GM23248 (cell line): Measurements from ENCODE around the gene NUB1. TPM values are rescaled to one million over a fixed set of nuclear protein-coding genes. Genes with fewer than 3 reads are reported as not detected.
A peak's percentile ranks its signal among the peaks of the same experiment; 100 is the strongest.

Experiments
- DNase-seq: peaks from one replicate; pipeline ENCODE4 v3.0.0-alpha.2; 2015
- H2AFZ ChIP-seq: fragments of 200-600 bp; sonication (generic); 2 replicates; pipeline ENCODE4 v1.6.1; 2016; ENCODE audit warnings: antibody characterized with exemption
- H3F3A ChIP-seq: fragments of 200-600 bp; sonication (generic); 2 replicates; pipeline ENCODE4 v1.6.1; 2016; ENCODE audit warnings: mild to moderate bottlenecking, antibody characterized with exemption, mixed run types; ENCODE audit not compliant: insufficient read depth
- H3K27ac ChIP-seq: fragments of 200-600 bp; sonication (generic); 2 replicates; pipeline ENCODE4 v1.5.1; 2016; ENCODE audit warnings: mild to moderate bottlenecking
- H3K27me3 ChIP-seq: fragments of 200-600 bp; sonication (generic); replicated peaks from 2 replicates; pipeline ENCODE4 v1.6.1; 2016; ENCODE audit warnings: mild to moderate bottlenecking; ENCODE audit not compliant: insufficient read depth
- H3K36me3 ChIP-seq: fragments of 200-600 bp; sonication (generic); 2 replicates; pipeline ENCODE4 v1.6.1; 2016; ENCODE audit warnings: low read depth, mild to moderate bottlenecking
- H3K4me1 ChIP-seq: fragments of 200-600 bp; sonication (generic); 2 replicates; pipeline ENCODE4 v1.6.1; 2016; ENCODE audit warnings: mild to moderate bottlenecking; ENCODE audit not compliant: insufficient read depth
- H3K4me2 ChIP-seq: fragments of 200-600 bp; sonication (generic); one replicate; pipeline ENCODE4 v1.6.1; 2016; ENCODE audit warnings: mild to moderate bottlenecking; ENCODE audit not compliant: unreplicated experiment
- H3K4me3 ChIP-seq: fragments of 200-600 bp; sonication (generic); 2 replicates; pipeline ENCODE4 v1.5.1; 2016; ENCODE audit warnings: mild to moderate bottlenecking
- H3K79me2 ChIP-seq: fragments of 200-600 bp; sonication (generic); 2 replicates; pipeline ENCODE4 v1.6.1; 2016; ENCODE audit warnings: mild to moderate bottlenecking; ENCODE audit not compliant: insufficient read depth
- H3K9ac ChIP-seq: fragments of 200-600 bp; sonication (generic); 2 replicates; pipeline ENCODE4 v1.6.1; 2016; ENCODE audit warnings: mild to moderate bottlenecking
- H3K9me2 ChIP-seq: fragments of 200-600 bp; sonication (generic); 2 replicates; pipeline ENCODE4 v1.6.1; 2016; ENCODE audit warnings: mixed run types, mild to moderate bottlenecking, moderate library complexity; ENCODE audit not compliant: insufficient read depth
- H3K9me3 ChIP-seq: fragments of 200-600 bp; sonication (generic); one replicate; pipeline ENCODE4 v1.6.1; 2017; ENCODE audit warnings: low read depth
- H4K20me1 ChIP-seq: fragments of 200-600 bp; sonication (generic); 2 replicates; pipeline ENCODE4 v1.6.0; 2016; ENCODE audit not compliant: insufficient read depth
- EZH2 ChIP-seq: fragments of 200-600 bp; sonication (generic); IDR thresholded peaks from 2 replicates; pipeline ENCODE4 v1.6.1; 2018; ENCODE audit warnings: antibody characterized with exemption, mild to moderate bottlenecking; ENCODE audit not compliant: insufficient read depth, poor library complexity, severe bottlenecking
- EZH2phosphoT487 ChIP-seq: fragments of 200-600 bp; sonication (generic); IDR thresholded peaks from 2 replicates; pipeline ENCODE4 v1.6.1; 2018; ENCODE audit warnings: antibody characterized with exemption, moderate library complexity, mild to moderate bottlenecking, low read depth; ENCODE audit not compliant: insufficient read depth
- WGBS, 2 experiments: methylation state at CpG; one replicate each; pipeline ENCODE4 v1.1.6; 2015 to 2017; ENCODE audit warnings: low lambda C conversion rate in 2 of 2, low coverage in 1 of 2; ENCODE audit errors: missing lambda C conversion rate in 2 of 2; 5-methylcytosine and 5-hydroxymethylcytosine counted together
- in situ Hi-C: fragments of 300-500 bp; cut with MboI; formaldehyde crosslinking; loops from 2 replicates; pipeline ENCODE4 v1.15.0; 2020
- polyA plus RNA-seq: library from polyadenylated mRNA; unstranded; fragments of >200 nt; fragmentation: Nextera tagmentation; extraction: Ambion mirVana; gene quantifications from 2 replicates; pipeline ENCODE4 v1.2.1, GENCODE V29; 2016
- total RNA-seq: library from RNA; depleted of rRNA; stranded (reverse); fragments of >200 nt; shearing (Covaris generic); gene quantifications from 2 replicates; pipeline ENCODE4 v1.2.3, GENCODE V29; 2014; rRNA removed

NUB1 gene, protein sequence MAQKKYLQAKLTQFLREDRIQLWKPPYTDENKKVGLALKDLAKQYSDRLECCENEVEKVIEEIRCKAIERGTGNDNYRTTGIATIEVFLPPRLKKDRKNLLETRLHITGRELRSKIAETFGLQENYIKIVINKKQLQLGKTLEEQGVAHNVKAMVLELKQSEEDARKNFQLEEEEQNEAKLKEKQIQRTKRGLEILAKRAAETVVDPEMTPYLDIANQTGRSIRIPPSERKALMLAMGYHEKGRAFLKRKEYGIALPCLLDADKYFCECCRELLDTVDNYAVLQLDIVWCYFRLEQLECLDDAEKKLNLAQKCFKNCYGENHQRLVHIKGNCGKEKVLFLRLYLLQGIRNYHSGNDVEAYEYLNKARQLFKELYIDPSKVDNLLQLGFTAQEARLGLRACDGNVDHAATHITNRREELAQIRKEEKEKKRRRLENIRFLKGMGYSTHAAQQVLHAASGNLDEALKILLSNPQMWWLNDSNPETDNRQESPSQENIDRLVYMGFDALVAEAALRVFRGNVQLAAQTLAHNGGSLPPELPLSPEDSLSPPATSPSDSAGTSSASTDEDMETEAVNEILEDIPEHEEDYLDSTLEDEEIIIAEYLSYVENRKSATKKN
- 43.4 and 60.3 TPM in 2 replicates for total RNA-seq
- polyA plus RNA-seq, result 41.7 and 48.0 TPM in 2 replicates

DNA sequence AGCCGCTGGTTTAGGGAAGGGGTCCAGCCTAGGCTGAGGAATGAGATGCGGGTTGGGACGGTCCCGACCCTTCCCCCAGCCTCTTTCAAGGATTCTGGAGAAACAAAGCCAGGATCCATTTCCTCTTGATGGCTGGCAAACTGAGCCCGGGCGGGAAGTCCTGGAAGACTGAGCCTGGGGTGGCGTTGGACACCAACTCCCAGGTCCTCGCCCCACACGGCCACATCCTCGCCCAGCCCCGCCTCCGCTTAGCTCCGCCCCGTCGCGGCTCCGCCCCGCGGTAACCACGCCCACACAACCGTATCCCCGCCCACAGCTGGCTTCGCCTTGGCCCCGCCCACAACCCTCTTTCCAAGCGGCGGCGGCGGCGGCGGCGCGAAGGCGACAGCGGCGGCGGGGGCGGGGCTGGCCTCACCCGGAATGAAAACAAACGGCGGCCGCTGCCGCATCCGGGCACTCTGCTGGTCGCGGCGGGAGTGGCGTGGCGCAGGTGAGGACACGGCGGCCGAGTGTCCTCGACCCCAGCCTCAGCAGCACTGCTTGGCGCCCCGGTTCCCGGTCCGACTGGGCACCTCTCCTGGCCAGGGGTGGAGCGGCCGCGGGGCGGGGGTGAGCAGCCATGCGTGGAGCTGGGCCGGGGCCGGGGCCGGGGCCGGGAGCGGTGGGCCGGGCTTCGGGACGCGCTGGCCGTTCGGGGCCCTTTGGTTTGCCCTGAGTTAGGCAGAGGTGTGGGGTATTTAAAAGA lies at the start of gene NUB1:
Gene NUB1 (plus strand): TSS at position 456 of the 745 bp plus-strand sequence. CDS start 3,538 bp downstream, outside the sequence.
- Histone ChIP-seq H4K20me1 (no peaks in the 10 kb centered on the region), H3K4me2 (peak within 1 kb of the TSS; percentile 100), H3K4me1 (peaks cover 14% of the 10 kb centered on the region), H3K9me2 (no peaks in the 10 kb centered on the region), H3K4me3 (peak within 1 kb of the TSS; percentile 100), H3K27me3 (no peaks in the 10 kb centered on the region), H2AFZ (peak within 1 kb of the TSS; percentile 89), H3K79me2 (peaks cover 29% of the 10 kb centered on the region), H3K9me3 (no peaks in the 10 kb centered on the region), H3K36me3 (peaks cover 4% of the 10 kb centered on the region; the same call in 1 of the 2 replicates), H3K9ac (peak within 1 kb of the TSS; percentile 93), H3K27ac (peak within 1 kb of the TSS; percentile 22), H3F3A (peaks cover 4% of the 10 kb centered on the region; the same call in 1 of the 2 replicates)
- TF ChIP-seq EZH2phosphoT487 (no peak), EZH2 (no peak)
- in situ Hi-C loops, result no loop called here
- DNase-seq, result peak; percentile 97
- WGBS, 2 experiments, result 1 to 2% methylated on average over 39 to 54 of the region's 72 CpGs

DNA sequence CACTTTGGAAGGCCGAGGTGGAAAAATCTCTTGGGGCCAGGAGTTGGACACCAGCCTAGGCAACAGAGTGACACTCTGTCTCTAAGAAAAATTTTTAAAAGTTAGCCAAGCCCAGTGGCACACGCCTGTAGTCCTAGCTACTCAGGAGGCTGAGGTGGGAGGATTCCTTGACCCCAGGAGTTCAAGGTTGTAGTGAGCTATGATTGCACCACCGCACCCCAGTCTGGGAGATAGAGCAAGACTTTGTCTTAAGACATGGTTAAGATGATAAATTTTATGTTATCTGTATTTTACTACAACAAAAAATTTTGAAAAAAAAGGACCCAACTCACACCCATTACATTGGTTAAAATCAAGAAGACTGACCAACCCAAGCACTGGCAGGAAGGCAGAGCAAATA lies 48.8 kb upstream of the NUB1 start:
- no peak overlapping the region for H3K27ac ChIP-seq
- H3K9ac ChIP-seq, result no peak overlapping the region
- WGBS, 2 experiments, result 45 to 58% methylated on average over 3 of the region's 3 CpGs
- peaks cover 32% of the 10 kb centered on the region for H3K27me3 ChIP-seq
- H3F3A ChIP-seq, result no peaks in the 10 kb centered on the region
- H3K79me2 ChIP-seq, result no peaks in the 10 kb centered on the region
- no peak overlapping the region for H3K4me2 ChIP-seq
- TF ChIP-seq EZH2 (no peak), EZH2phosphoT487 (no peak)
- no peaks in the 10 kb centered on the region for H3K9me3 ChIP-seq
- H3K36me3 ChIP-seq, result no peaks in the 10 kb centered on the region
- DNase-seq, result no peak
- H3K4me3 ChIP-seq, result no peak overlapping the region
- no peaks in the 10 kb centered on the region for H3K9me2 ChIP-seq
- H2AFZ ChIP-seq, result no peak overlapping the region
- no peaks in the 10 kb centered on the region for H3K4me1 ChIP-seq
- in situ Hi-C loops, result no loop called here
- no peaks in the 10 kb centered on the region for H4K20me1 ChIP-seq

GRCh38 chr7:151296202-151296992 lies 45.2 kb upstream of the NUB1 start:
- H4K20me1 ChIP-seq, result no peaks in the 10 kb centered on the region
- no peak for TF ChIP-seq EZH2phosphoT487
- TF ChIP-seq EZH2, result no peak
- 22% methylated on average over 3 of the region's 3 CpGs for WGBS, 2 experiments
- no peak overlapping the region for H3K9ac ChIP-seq
- peaks cover 21% of the 10 kb centered on the region for H3K27me3 ChIP-seq
- H2AFZ ChIP-seq, result no peak overlapping the region
- no peak for DNase-seq
- H3F3A ChIP-seq, result no peaks in the 10 kb centered on the region
- H3K4me1 ChIP-seq, result no peaks in the 10 kb centered on the region
- no peak overlapping the region for H3K27ac ChIP-seq
- no peak overlapping the region for H3K4me3 ChIP-seq
- no peak overlapping the region for H3K4me2 ChIP-seq
- H3K9me2 ChIP-seq, result no peaks in the 10 kb centered on the region
- in situ Hi-C loops, result no loop called here
- H3K36me3 ChIP-seq, result no peaks in the 10 kb centered on the region
- no peaks in the 10 kb centered on the region for H3K9me3 ChIP-seq
- H3K79me2 ChIP-seq, result no peaks in the 10 kb centered on the region
